HepG2 (cell line): ENCODE data around the gene TP53AIP1. TPM values are rescaled to one million over a fixed set of nuclear protein-coding genes. Genes with fewer than 3 reads are reported as not detected.

Source experiments
- ATAC-seq: fragments of 200-7000 bp; cut with Tn5 transposase; 3 replicates; pipeline ENCODE4 v1.9.1; 2020; ENCODE audit warnings: mild to moderate bottlenecking, moderate library complexity
- BruUV-seq: library from RNA; stranded (reverse); fragments of 400-500 nt; replicated peaks from 2 replicates; lab custom pipeline; 2021; lab: Mats Ljungman, UMichigan
- CTCF ChIA-PET: fragments of 300-600 bp; formaldehyde crosslinking; extraction: SDS; loops from one replicate; lab custom pipeline; 2021; ENCODE audit warnings: low total read pairs, inconsistent platforms, low intra/inter-chr PET ratio; lab: Yijun Ruan, JAX
- POLR2A ChIA-PET: fragments of 350-600 bp; sonication (Branson Sonifier 250); formaldehyde crosslinking; loops from one replicate; lab custom pipeline; 2020; ENCODE audit warnings: antibody characterized with exemption, inconsistent platforms; lab: Yijun Ruan, JAX
- DNase-seq: peaks from one replicate; pipeline ENCODE4 v3.0.0-alpha.2; 2015; ENCODE audit warnings: low spot score
- FAIRE-seq: peaks from 3 replicates; lab custom pipeline; 2011; peaks lifted over from hg19 to GRCh38; lab: Jason Lieb, UNC
- H2AFZ ChIP-seq: one replicate; pipeline ENCODE4 v1.6.1; 2011; ENCODE audit warnings: low read length, inconsistent platforms
- H3K27ac ChIP-seq: fragments of 300-600 bp; 3 replicates; pipeline ENCODE4 v1.8.0; 2011; ENCODE audit warnings: mixed run types, mild to moderate bottlenecking, mixed read lengths, low read length, inconsistent platforms; ENCODE audit not compliant: insufficient read depth; ENCODE audit errors: extremely low read length
- H3K27me3 ChIP-seq, 2 experiments: fragments of 200-600 bp in 1 of 2; 2 replicates in 1 of 2; 3 replicates in 1 of 2; pipeline versions ENCODE4 v1.6.0 to v1.8.0; 2011; ENCODE audit warnings: low read length in 2 of 2, mild to moderate bottlenecking in 2 of 2, moderate library complexity in 2 of 2, inconsistent platforms in 1 of 2; ENCODE audit not compliant: insufficient read depth in 2 of 2, control insufficient read depth in 1 of 2
- H3K36me3 ChIP-seq, 2 experiments: fragments of 200-600 bp in 1 of 2; replicated peaks in 1 of 2; 2 replicates in 1 of 2; 3 replicates in 1 of 2; pipeline versions ENCODE4 v1.5.1 to v1.8.0; 2011; ENCODE audit warnings: low read length in 2 of 2, inconsistent platforms in 1 of 2; ENCODE audit not compliant: insufficient read depth in 2 of 2, control insufficient read depth in 1 of 2
- H3K4me1 ChIP-seq: 2 replicates; pipeline ENCODE4 v1.5.1; 2012; ENCODE audit warnings: low read length, inconsistent platforms; ENCODE audit not compliant: insufficient read depth
- H3K4me2 ChIP-seq: 2 replicates; pipeline ENCODE4 v1.6.0; 2011; ENCODE audit warnings: low read depth, low read length, inconsistent platforms
- H3K4me3 ChIP-seq, 3 experiments: fragments of 200-600 bp in 1 of 3; sonication (generic), shearing (Covaris generic) in 1 of 3; replicated peaks in 1 of 3; 2 replicates each; pipeline ENCODE4 v1.5.1; 2011 to 2016; ENCODE audit warnings: low read length in 3 of 3, inconsistent platforms in 2 of 3, low read depth in 2 of 3, mild to moderate bottlenecking in 2 of 3, control low read depth in 1 of 3, mixed read lengths in 1 of 3; ENCODE audit not compliant: insufficient read depth in 1 of 3
- H3K79me2 ChIP-seq: one replicate; pipeline ENCODE4 v1.6.1; 2011; ENCODE audit warnings: low read length, inconsistent platforms; ENCODE audit not compliant: insufficient read depth
- H3K9ac ChIP-seq: 2 replicates; pipeline ENCODE4 v1.6.0; 2011; ENCODE audit warnings: mild to moderate bottlenecking, low read depth, low read length, inconsistent platforms; ENCODE audit not compliant: insufficient read depth
- H3K9me3 ChIP-seq: 2 replicates; pipeline ENCODE4 v1.5.1; 2012; ENCODE audit warnings: mild to moderate bottlenecking, low read length
- H4K20me1 ChIP-seq: 2 replicates; pipeline ENCODE4 v1.6.0; 2011; ENCODE audit warnings: inconsistent platforms, mild to moderate bottlenecking, low read length, moderate library complexity; ENCODE audit not compliant: insufficient read depth
- GLMP ChIP-seq: sonication (generic); formaldehyde crosslinking; IDR thresholded peaks from 2 replicates; pipeline ENCODE4 v1.9.0; 2021; ENCODE audit warnings: missing genetic modification reagents, mild to moderate bottlenecking, borderline replicate concordance
- IRX3 ChIP-seq: sonication (generic); formaldehyde crosslinking; IDR thresholded peaks from 2 replicates; pipeline ENCODE4 v1.8.1; 2023; ENCODE audit warnings: mild to moderate bottlenecking, low read depth, missing genetic modification reagents, borderline replicate concordance
- MTF1 ChIP-seq: sonication (generic); formaldehyde crosslinking; IDR thresholded peaks from 2 replicates; pipeline ENCODE4 v1.5.0; 2020; ENCODE audit warnings: missing genetic modification reagents
- RFX1 ChIP-seq: fragments of 450-650 bp; IDR thresholded peaks from 2 replicates; pipeline ENCODE4 v1.6.1; 2017
- RNF219 ChIP-seq: sonication (generic); formaldehyde crosslinking; IDR thresholded peaks from 2 replicates; pipeline ENCODE4 v1.5.0; 2020; ENCODE audit warnings: mild to moderate bottlenecking, missing genetic modification reagents
- SMAD9 ChIP-seq: sonication (generic); formaldehyde crosslinking; IDR thresholded peaks from 2 replicates; pipeline ENCODE4 v1.5.1; 2020; ENCODE audit warnings: mild to moderate bottlenecking, missing genetic modification reagents
- SNAPC2 ChIP-seq: sonication (generic); formaldehyde crosslinking; IDR thresholded peaks from 2 replicates; pipeline ENCODE4 v1.8.1; 2022; ENCODE audit warnings: mild to moderate bottlenecking, missing genetic modification reagents
- SOX13 ChIP-seq, 3 experiments: fragments of 450-650 bp in 1 of 3; sonication (generic) in 1 of 3; formaldehyde crosslinking in 1 of 3; IDR thresholded peaks in 2 of 3; conservative IDR thresholded peaks in 1 of 3; 2 replicates each; pipeline versions ENCODE4 v1.5.0 to v1.6.1; 2016 to 2020; ENCODE audit warnings: antibody characterized with exemption in 1 of 3, mild to moderate bottlenecking in 1 of 3, missing compliant biosample characterization in 1 of 3, missing genetic modification reagents in 1 of 3, moderate library complexity in 1 of 3
- SP1 ChIP-seq, 2 experiments: fragments of 450-650 bp in 1 of 2; sonication (generic) in 1 of 2; formaldehyde crosslinking in 1 of 2; IDR thresholded peaks; 2 replicates each; pipeline versions ENCODE4 v1.4.0 to v1.6.1; 2016 to 2020; ENCODE audit warnings: missing genetic modification reagents in 1 of 2
- TBX2 ChIP-seq: sonication (generic); formaldehyde crosslinking; IDR thresholded peaks from 2 replicates; pipeline ENCODE4 v1.5.0; 2020; ENCODE audit warnings: missing genetic modification reagents, mild to moderate bottlenecking, borderline replicate concordance
- ZFX ChIP-seq: sonication (generic); formaldehyde crosslinking; IDR thresholded peaks from 2 replicates; pipeline ENCODE4 v1.4.0; 2020; ENCODE audit warnings: mild to moderate bottlenecking, low read depth, missing genetic modification reagents, moderate library complexity
- ZNF451 ChIP-seq: sonication (generic); formaldehyde crosslinking; IDR thresholded peaks from 2 replicates; pipeline ENCODE4 v1.5.0; 2020; ENCODE audit warnings: mild to moderate bottlenecking, missing genetic modification reagents
- ZNF816 ChIP-seq: sonication (generic); formaldehyde crosslinking; IDR thresholded peaks from 2 replicates; pipeline ENCODE4 v1.8.0; 2022; ENCODE audit warnings: missing genetic modification reagents, mild to moderate bottlenecking, borderline replicate concordance
- WGBS: methylation state at CpG from one replicate; pipeline ENCODE4 v1.1.6; 2017; ENCODE audit warnings: low lambda C conversion rate; 5-methylcytosine and 5-hydroxymethylcytosine counted together
- in situ Hi-C: cut with HindIII; loops from 2 replicates; pipeline ENCODE4 v1.10.0; 2017; ENCODE audit warnings: low pct_unique_long_range_greater_than_20kb; ENCODE audit not compliant: extremely low pct_ligation_motif_present
- intact Hi-C: fragments of 100-400 bp; cut with micrococcal nuclease; formaldehyde crosslinking; loops from one replicate; pipeline ENCODE4 v1.10.0; 2022; ENCODE audit not compliant: unreplicated experiment
- polyA plus RNA-seq, 8 experiments: library from polyadenylated mRNA; depleted of rRNA in 3 of 8; stranded (reverse) in 7 of 8; unstranded in 1 of 8; fragments of >200 nt; fragmentation: Illumina TruSeq in 4 of 8; extraction: Trizol in 4 of 8; gene quantifications; 2 replicates each; pipeline versions ENCODE4 v1.2.1 to v1.2.3, GENCODE V29; 2011 to 2016; ENCODE audit warnings: low read depth in 4 of 8, missing spikeins in 1 of 8, mixed read lengths in 1 of 8; ENCODE audit not compliant: insufficient read depth in 1 of 8
- total RNA-seq, 5 experiments: library from RNA; depleted of rRNA; stranded (reverse); fragments of >200 nt; fragmentation: Illumina TruSeq; extraction: Trizol; gene quantifications; 2 replicates each; pipeline ENCODE4 v1.2.3, GENCODE V29; 2016; ENCODE audit warnings: low read depth in 1 of 5

Gene TP53AIP1
- total and polyA plus RNA-seq, 2 of the 13 experiments (the other 11 are each of a cell fraction or from before 2014, with no cell fraction given), result 0.11 TPM; not detected in 1

GRCh38 chr11:128963744-128964325 lies 21.2 kb upstream of the TP53AIP1 start:
- 98% methylated on average over 3 of the region's 3 CpGs for WGBS
- TF ChIP-seq RFX1, result no peak
- no peak for TF ChIP-seq ZNF451 (CRISPR knock-in tag)
- TF ChIP-seq RNF219, result no peak
- no peak for TF ChIP-seq TBX2 (CRISPR knock-in tag)
- TF ChIP-seq GLMP, result no peak
- TF ChIP-seq SMAD9 (CRISPR knock-in tag), result no peak
- TF ChIP-seq SP1 (IDR thresholded peaks at IDR 0.05), result no peak
- TF ChIP-seq SP1 (CRISPR knock-in tag; IDR thresholded peaks at IDR 0.05), result no peak
- no peak for TF ChIP-seq ZFX (CRISPR knock-in tag)
- no peak for TF ChIP-seq SNAPC2
- no peak for TF ChIP-seq SOX13 (IDR thresholded peaks at IDR 0.05)
- no peak for TF ChIP-seq SOX13 (CRISPR knock-in tag; conservative IDR thresholded peaks at IDR 0.05 in 1 of 2, IDR thresholded peaks at IDR 0.05 in 1 of 2)
- TF ChIP-seq MTF1 (CRISPR knock-in tag), result no peak
- no peak for TF ChIP-seq ZNF816 (CRISPR knock-in tag)
- no peak for TF ChIP-seq IRX3 (CRISPR knock-in tag)
- CTCF ChIA-PET, result no interaction called here

More at GRCh38 chr11:128963744-128964325, 21.2 kb upstream of the TP53AIP1 start:
- Histone ChIP-seq H2AFZ (no peak overlapping the region), H3K9ac (no peak overlapping the region), H3K36me3 (peaks cover 0 to under 1% of the 10 kb centered on the region in 2 experiments; a peak in 1 of 5 replicates), H3K27ac (no peak overlapping the region), H3K9me3 (no peaks in the 10 kb centered on the region), H3K4me3 (no peak overlapping the region), H3K4me2 (no peak overlapping the region), H3K27me3 (no peaks in the 10 kb centered on the region), H3K79me2 (no peaks in the 10 kb centered on the region), H4K20me1 (no peaks in the 10 kb centered on the region), H3K4me1 (no peaks in the 10 kb centered on the region)
- POLR2A ChIA-PET, result no interaction called here
- DNase-seq, result no peak
- FAIRE-seq, result no peak
- in situ Hi-C loops (no loop called here), intact Hi-C loops (no loop called here)
- no peak for ATAC-seq
- BruUV-seq, result no TSS peak
